K562 (cell line): ENCODE measurements around the gene SLC9C2.

Source experiments
- ERF ChIP-seq: fragments of 450-650 bp; formaldehyde crosslinking; IDR thresholded peaks from 2 replicates; pipeline ENCODE4 v1.4.0; 2020; ENCODE audit warnings: mild to moderate bottlenecking, mixed read lengths
- EZH2 ChIP-seq: IDR thresholded peaks from 2 replicates; pipeline ENCODE4 v1.6.1; 2012; ENCODE audit warnings: low read depth, mild to moderate bottlenecking, inconsistent platforms, low read length, borderline replicate concordance
- PHF8 ChIP-seq: fragments of 200-600 bp; sonication (generic); IDR thresholded peaks from 2 replicates; pipeline ENCODE4 v1.6.1; 2012; ENCODE audit warnings: mixed run types, mild to moderate bottlenecking, inconsistent platforms, low read length, moderate library complexity, borderline replicate concordance
- POLR2A ChIP-seq: fragments of 450-650 bp; conservative IDR thresholded peaks from 2 replicates; pipeline ENCODE4 v1.6.1; 2016
- SIN3A ChIP-seq, 2 experiments: fragments of 150-350 bp in 1 of 2; IDR thresholded peaks; 2 replicates each; pipeline ENCODE4 v1.6.1; 2011 to 2016; ENCODE audit warnings: borderline replicate concordance in 2 of 2, low read depth in 2 of 2, low read length in 2 of 2, mild to moderate bottlenecking in 2 of 2, moderate library complexity in 2 of 2; ENCODE audit not compliant: control insufficient read depth in 1 of 2
- SMARCA5 ChIP-seq: fragments of 450-650 bp; IDR thresholded peaks from 2 replicates; pipeline ENCODE4 v1.6.1; 2016
- TF ChIP-seq, protein P1 (sequence below): fragments of 250-450 bp; sonication (Bioruptor Pico); IDR thresholded peaks from 2 replicates; pipeline ENCODE4 v1.4.0; 2020; ENCODE audit warnings: mild to moderate bottlenecking, moderate library complexity

DNA sequence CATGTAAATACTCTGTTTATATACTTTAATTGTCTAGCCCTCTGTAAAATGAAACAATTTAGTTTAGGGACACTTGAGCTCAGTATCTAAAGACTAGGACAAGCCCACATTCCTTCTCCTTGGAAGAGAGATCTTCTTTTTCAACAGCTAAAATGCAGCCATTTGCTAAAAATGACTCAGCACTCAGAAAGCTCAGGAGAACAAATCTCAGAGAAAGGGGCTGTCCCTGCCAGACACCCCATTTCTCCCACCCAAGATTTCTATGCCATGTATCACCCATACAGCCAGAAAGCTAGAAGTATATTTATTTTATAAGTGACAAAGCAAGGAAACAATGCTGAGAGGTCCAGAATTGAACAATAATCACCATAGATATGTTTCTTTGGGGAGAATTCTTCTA lies 148.9 kb downstream of the SLC9C2 start:
- TF ChIP-seq ERF (CRISPR knock-in tag) (no peak), EZH2 (no peak), SIN3A (IDR thresholded peaks at IDR 0.05; ENCODE audit: borderline replicate concordance in 2 of 2, control insufficient read depth in 1 of 2, low read depth in 2 of 2, low read length in 2 of 2) (no peak), POLR2A (no peak), SMARCA5 (no peak), PHF8 (no peak)
- TF ChIP-seq, protein P1, sequence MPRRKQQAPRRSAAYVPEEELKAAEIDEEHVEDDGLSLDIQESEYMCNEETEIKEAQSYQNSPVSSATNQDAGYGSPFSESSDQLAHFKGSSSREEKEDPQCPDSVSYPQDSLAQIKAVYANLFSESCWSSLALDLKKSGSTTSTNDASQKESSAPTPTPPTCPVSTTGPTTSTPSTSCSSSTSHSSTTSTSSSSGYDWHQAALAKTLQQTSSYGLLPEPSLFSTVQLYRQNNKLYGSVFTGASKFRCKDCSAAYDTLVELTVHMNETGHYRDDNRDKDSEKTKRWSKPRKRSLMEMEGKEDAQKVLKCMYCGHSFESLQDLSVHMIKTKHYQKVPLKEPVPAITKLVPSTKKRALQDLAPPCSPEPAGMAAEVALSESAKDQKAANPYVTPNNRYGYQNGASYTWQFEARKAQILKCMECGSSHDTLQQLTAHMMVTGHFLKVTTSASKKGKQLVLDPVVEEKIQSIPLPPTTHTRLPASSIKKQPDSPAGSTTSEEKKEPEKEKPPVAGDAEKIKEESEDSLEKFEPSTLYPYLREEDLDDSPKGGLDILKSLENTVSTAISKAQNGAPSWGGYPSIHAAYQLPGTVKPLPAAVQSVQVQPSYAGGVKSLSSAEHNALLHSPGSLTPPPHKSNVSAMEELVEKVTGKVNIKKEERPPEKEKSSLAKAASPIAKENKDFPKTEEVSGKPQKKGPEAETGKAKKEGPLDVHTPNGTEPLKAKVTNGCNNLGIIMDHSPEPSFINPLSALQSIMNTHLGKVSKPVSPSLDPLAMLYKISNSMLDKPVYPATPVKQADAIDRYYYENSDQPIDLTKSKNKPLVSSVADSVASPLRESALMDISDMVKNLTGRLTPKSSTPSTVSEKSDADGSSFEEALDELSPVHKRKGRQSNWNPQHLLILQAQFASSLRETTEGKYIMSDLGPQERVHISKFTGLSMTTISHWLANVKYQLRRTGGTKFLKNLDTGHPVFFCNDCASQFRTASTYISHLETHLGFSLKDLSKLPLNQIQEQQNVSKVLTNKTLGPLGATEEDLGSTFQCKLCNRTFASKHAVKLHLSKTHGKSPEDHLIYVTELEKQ (CRISPR knock-in tag), result no peak
